HG03378 (cell line): Measurements from ENCODE around the gene TRAPPC10.

Source experiments
- ATAC-seq: cut with Tn5 transposase; IDR thresholded peaks from one replicate; pipeline ENCODE4 v1.9.1; 2021; ENCODE audit warnings: mild to moderate bottlenecking, moderate library complexity; ENCODE audit not compliant: unreplicated experiment

Gene TRAPPC10

GRCh38 chr21:44002511-44002910, 9.6 kb upstream of the TRAPPC10 start:
- ATAC-seq, result no peak

- no peak for ATAC-seq
These were observed 8.7 kb upstream of the TRAPPC10 start for GRCh38 chr21:44003307-44003966.

GRCh38 chr21:44005071-44005470, 7.0 kb upstream of the TRAPPC10 start:
- ATAC-seq, result no peak

- no peak for ATAC-seq
These were observed 6.5 kb upstream of the TRAPPC10 start for GRCh38 chr21:44005593-44005992.

- no peak for ATAC-seq
These were observed 6.0 kb upstream of the TRAPPC10 start for GRCh38 chr21:44006017-44006619.

GRCh38 chr21:44006656-44007055, 5.5 kb upstream of the TRAPPC10 start:
- no peak for ATAC-seq

- no peak for ATAC-seq
These were observed 1.7 kb upstream of the TRAPPC10 start for GRCh38 chr21:44010429-44010828.

GRCh38 chr21:44011123-44011522, 986 bp upstream of the TRAPPC10 start:
- no peak for ATAC-seq

GRCh38 chr21:44012474-44013379, 618 bp downstream of the TRAPPC10 start:
- ATAC-seq, result no peak

GRCh38 chr21:44013380-44014088, 1.4 kb downstream of the TRAPPC10 start:
- ATAC-seq, result no peak

- ATAC-seq, result no peak
These were observed 5.5 kb downstream of the TRAPPC10 start for GRCh38 chr21:44017601-44018000.

GRCh38 chr21:44018127-44018526, 6.0 kb downstream of the TRAPPC10 start:
- ATAC-seq, result no peak

- no peak for ATAC-seq
These were observed 6.9 kb downstream of the TRAPPC10 start for GRCh38 chr21:44018813-44019567.

- no peak for ATAC-seq
These were observed 7.5 kb downstream of the TRAPPC10 start for GRCh38 chr21:44019568-44019958.

GRCh38 chr21:44020551-44020950, 8.4 kb downstream of the TRAPPC10 start:
- no peak for ATAC-seq

GRCh38 chr21:44021064-44021463, 9.0 kb downstream of the TRAPPC10 start:
- no peak for ATAC-seq

GRCh38 chr21:44024257-44024656, 12.1 kb downstream of the TRAPPC10 start:
- no peak for ATAC-seq

GRCh38 chr21:44024887-44025353, 12.8 kb downstream of the TRAPPC10 start:
- ATAC-seq, result no peak

GRCh38 chr21:44027607-44028286, 15.6 kb downstream of the TRAPPC10 start:
- ATAC-seq, result no peak

GRCh38 chr21:44028287-44028659, 16.2 kb downstream of the TRAPPC10 start:
- ATAC-seq, result no peak
